Stimulated activated CD4-positive, alpha-beta T cell treated with anti-CD3 and anti-CD28 coated beads, Interleukin-4, amount 100 ng/mL, for 48 hours (primary cell): ENCODE measurements around the gene DUSP7.

ENCODE experiments used
- DNase-seq, 2 donors: peaks; one replicate each; pipeline ENCODE4 v3.0.0-alpha.2; 2020; ENCODE audit warnings: low read depth in 2 of 2

The DUSP7 gene

DNA sequence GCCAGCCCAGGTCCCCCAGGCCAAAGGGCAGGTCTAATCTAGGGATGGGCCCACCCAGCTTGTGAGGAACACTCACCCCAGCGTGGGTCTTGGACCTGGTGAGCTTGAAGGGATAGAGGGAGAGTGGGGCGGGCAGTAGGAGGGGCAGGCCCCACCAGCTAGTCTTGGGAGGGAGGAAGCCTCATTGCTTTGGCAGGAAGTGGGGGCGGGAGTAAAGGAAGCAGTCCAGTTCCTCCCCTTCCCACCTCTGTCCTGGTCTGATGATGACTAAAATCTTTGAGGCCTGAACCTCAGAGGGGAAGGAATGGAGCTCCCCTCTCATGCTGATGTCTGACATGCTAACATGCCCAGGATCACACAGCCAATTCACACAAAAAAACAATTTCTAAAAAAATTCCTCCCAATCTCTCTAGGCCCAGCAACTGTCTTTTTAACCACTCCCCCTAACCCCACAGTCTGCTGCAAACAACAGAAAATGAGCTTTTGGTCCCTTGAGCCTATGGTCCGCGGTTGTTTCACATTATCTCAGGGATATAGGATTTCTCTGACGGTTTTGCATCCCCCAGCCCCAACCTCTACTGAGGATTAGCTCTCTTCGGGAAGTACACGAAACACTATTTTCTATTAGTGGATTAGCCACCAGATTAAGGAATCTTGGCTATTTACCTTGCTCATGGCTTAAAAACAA is 30.7 kb upstream of the DUSP7 start:
- DNase-seq: no peak

DNA sequence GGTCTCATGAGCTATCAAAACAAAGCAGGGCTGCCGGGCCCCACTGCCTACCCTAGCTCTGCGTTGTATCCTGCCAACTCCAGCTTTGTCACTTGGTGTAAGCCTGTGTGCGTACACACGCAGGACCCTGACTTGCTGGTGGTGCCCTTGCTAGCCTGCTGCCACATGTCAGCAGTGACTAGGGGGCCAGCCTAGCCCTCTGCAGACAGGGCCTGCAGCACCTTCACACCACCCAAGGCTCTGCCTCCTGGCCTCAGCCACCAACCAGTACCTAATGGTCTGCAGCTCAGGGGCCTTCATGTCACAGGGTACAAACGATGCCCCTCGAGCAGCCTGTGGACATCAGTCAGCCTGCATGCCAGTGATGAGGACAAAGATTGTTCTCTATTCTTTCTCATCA is 30.1 kb upstream of the DUSP7 start:
- DNase-seq: no peak

DNA sequence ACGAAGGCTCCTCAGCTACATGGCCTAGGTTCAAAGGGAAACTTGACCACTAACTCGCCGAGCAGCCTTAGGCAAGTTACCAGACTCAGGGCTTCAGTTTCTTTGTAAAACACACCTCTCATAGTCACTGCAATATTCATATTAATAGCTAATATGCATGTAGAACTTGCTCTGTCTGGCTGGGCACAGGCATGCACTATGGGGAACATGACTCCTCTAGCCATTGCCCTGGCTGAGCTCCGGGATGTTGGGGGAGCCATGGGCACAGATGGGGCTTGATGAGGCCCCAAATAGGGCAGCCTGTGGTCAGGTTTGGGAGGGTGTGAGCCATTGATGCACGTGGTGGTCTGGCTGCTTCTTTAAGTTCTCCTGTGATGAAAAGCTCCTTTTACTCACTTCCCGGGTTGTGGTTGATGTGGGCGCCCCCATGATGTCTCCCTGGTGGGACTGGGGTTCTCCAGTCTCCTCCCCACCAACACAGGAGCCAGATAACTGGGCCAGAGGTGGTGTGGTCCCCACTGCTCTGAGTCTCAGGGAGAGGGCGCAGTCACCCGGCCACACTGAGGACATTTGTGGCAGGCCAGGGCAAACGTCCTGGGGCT is 29.4 kb upstream of the DUSP7 start:
- DNase-seq: no peak

DNA sequence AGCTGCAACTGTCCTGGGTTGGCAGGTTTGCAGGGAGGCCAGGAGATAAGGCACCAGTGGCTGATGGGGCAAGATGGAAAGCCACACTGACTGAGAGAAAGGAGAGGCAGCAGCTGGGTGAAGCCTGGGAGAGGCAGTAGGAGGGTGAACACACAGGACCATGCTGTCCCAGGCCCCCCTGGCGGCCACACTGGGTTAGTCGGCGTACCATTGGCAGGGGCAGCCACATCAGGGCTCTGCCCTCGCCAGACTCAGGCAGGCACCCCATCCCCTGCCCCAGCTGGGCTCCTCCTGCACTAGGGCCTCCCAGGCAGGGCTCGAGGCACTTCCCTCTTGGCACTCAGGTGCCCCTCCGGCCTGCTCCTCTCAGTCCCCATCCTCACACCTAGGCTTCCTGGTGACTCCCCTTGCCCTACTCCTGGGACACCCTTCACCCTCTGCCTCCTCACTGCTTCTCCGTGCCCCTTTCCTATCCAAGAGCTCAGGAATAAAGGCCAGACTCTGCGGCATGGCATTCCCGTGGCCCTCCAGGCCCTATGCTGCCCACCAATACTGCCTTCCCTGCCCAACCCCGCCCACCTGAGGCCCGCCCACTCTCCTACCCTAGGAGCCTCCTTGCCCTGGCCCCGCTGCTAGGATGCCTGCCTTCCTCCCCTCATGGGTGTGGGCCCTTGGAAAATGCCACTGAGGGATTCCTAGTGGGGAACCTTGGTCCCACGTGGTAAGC is 28.7 kb upstream of the DUSP7 start:
- DNase-seq: no peak

DNA sequence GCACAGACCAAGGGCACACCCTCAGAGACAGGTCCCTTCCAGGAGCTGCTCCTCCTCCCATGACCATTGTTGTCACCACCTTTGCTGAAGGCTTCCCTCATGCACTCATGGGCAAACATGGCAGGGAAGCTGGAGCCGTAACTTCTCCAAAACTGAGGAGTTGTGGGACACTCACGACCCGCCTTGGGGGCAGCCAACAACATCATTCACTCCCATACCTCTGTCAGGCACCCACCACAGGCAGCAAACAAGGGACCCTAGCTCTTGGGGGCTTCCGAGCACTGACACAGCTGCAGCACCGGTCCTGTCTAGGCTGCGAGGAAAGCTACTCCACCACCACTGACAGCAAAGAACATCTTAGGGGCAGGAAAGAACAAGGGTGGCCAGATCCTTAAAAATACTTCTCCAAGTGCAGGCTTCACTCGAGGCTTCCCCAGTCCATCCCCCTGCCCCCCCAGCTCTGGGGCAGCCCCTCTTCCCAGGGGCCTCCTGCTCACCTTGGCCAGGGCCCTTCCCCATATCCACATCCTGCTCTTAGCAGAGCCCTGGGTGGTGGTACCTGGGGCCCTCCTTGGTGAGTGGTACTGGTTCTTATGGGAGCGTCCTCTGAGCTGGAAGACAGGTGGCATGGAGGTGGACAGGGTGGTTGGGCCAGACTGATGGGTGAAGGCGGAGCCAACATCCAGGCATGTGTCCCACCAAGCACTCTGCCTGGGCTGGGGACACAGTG is 28.0 kb upstream of the DUSP7 start:
- no peak for DNase-seq

DNA sequence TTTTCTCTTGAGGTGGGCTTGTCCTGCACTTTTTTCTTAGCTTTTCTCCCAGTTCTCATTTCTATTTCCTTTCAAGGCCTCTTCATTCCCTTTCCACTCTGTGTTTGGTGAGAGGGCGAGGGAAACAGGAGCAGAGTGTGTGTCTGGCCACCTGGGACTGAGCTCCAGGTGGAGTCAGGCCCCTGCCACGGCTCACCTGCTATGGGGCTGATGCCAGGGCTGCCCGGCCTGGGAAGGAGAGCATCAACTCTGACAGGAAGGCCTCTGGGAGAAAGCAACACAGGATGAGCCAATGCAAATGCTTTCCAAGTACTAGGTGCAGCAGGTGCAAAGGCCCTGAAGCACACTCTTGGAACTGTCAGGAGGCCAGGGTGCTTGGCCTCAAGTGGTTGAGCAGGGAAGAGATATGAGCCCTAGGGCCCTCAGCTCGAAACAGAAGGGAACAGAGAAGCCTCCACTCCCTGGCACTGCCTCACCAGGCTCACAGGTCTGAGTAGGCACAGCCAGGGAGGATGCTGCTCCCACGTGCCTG is 27.3 kb upstream of the DUSP7 start:
- no peak for DNase-seq

DNA sequence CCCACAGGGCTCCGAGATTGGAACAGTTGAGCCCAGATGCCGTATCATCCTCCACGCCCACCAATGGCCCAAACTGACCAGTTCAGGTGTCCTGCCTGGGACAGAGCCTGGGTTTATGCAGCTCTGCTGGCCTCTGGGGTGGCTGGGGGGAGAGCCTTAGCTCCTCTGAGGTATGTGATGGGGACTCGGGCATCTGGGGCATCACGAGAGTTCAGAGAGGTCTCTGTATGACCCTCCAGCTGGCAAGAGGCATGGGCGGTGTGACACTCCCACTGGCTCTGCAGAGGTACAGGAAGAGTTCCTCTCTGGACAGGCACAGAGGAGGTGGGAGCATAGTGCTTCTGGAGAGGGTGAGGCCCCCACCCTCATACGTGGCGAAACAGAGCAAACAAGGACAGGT is 26.6 kb upstream of the DUSP7 start:
- DNase-seq: no peak

DNA sequence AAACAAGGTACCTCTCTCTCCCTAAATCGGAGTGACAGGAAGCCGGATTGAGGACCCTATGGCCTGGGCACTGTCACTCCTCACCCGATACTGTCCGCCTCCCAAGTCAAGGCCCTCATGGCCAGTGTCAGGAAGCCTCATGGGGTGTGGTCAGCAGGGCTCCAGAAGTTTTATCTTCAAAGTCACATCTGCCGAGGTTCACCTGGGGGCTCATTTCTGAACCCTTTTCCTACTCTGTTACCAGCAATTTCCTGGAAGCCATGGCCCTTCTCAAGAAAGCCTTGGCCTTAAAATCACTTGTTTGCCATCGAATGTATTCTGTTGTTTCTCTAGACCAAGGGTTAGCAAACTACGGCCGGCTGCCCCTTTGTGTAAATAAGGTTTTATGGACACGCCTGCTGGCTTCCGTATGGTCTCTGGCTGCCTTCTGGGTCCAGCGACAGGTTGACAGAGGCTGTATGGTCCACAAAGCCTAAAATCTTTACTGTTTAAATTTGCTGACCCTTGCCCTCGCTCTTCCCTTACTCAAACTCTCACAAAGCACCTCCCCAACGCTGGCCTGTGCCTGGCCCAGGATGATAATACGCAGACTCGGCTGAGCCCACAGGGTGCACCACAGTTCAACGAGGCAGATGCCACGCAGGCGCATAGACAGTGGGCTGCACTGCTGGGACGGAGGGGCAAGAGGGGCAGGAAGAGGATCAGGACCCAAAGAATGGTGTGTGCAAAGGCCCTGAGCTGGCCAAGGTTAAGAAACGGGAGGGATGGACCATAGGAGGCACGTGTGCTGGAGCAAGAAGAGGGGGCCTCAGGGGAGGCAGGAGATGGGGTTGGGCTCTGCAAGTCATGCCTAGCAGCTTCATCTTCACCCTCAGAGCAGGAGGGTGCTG is 24.7 kb upstream of the DUSP7 start:
- no peak for DNase-seq

DNA sequence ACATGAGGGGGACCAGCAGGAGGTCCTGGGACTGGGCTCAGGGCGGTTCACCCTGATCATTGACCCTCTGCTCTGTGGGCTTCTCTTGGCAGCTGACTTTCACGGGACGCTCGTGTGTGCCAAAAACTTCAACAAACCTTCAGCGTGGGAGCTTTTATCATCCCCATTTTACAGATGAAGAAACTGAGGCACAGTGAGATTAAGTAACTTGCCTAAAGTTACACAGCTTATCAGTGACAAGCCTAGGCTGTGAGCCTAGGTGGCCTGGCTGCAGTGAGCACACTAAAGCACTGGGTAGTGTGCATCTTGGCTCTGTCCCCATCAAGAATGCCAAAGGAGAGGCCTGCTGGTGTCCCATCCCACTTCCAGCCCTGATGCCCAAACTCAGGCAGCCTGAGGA is 23.6 kb upstream of the DUSP7 start:
- DNase-seq: no peak

DNA sequence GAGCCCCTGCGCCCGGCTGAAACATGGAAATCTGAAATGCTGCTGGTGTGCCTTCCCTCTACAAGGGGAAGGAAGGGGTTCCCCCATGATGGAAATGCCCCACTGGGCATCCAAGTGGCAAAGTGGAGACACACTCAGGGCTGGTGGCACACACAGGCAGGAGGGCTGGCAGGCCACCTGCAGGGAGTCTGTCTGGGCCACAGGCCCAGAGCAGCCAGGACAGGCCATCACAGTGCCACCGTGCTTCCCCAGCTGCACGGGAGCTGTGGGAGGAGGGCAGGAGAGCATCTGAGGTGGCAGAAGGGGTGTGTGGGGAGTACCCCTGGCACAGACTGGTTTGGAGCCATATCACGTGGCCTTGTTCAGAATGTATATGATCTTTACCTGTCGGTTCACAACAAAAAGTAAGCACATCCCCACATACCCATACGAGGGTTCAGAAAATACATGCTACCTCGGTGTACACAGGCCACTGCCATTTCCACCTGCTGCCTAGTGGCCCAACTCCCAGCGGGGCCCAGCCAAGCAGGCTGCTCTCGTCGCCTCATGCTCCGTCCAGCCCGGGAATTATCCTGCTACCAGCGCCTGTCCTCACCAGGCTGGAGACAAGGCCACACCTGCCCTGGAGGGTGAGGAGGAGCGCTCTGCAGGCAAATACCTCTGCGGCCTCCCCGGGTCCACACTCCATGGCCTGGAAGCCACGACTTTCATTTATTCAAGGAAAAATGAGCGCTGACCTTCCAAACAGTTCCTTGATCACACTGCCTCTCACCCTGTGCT is 22.6 kb upstream of the DUSP7 start:
- no peak for DNase-seq

DNA sequence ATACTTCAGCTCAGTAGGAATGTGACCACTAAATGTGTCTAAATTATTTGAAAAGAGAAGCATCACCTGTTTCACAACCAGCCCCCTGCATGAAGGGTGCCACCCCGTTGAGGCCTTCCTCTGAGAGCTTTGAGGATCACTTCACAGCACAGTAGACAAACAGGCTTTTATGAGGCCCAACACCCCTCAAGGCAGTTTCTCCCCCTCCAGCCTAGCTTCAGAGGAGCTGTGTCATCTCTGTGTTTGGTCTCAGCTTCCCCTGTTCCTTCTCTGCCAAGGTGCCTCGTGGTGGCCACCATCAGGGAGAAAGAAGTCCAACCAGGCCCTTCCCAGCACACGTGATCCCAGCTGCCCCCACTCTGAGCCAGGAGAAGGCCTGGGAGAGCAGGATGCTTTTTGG is 21.6 kb upstream of the DUSP7 start:
- DNase-seq: no peak

DNA sequence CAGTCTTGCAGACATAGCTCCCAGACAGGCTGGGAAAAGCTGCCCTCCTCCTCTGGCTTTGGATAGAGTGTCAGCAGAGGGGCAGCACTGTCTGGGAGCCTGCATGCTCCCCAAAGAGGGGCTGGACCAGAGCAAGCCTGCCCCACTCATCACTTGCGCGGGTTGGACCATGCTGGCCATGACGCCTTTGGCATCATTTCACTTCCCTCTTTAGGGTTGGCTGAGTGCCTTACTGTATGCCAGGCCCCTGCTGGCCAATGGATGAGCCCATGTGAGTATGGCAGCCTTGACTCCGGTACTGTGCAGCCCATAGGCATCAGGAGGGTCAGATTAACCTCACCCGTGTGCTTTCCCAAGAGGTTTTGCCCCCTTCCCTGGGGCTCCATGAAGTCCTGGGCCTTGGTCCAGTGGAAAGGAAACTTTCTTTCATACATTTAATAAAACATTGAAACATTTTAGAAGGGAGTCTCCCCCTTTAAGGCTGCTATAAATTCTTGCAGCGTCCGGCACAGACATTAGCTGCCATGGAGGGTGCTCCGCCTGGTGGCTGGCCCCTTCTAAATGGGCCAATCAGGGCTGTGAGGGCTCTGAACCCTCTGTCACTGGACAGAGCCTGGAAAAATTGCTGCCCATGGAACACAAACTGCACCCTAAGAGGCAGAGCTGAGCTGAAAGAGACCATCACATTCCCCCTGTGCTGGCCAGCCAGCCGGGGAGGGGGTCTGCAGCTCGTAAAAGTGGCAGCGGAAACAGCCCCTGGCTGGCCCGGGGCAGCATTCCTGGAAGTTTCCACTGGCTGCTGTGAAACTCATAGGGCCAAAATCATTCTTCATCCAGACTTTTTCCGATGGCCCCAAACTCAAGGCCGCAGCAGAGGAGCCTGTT is 20.8 kb upstream of the DUSP7 start:
- DNase-seq: no peak

DNA sequence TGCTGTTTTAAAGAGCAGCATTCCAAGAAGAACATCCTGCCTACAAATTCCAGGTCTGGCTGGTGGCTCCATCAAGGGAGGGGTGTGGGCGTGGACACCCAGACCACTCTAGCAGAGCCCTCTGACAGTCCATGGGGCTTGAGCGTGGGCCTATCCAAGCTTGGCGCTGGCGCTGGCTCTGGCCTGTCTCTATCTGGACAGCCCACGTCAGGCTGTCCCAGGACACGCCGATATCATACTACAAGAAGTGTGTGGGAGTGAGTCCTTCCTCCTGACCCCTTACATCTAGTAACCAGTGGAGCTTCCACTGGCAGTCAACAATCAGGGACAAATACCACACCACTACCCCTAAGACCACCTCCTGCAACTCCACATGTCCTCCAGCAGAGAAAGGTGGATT is 17.1 kb upstream of the DUSP7 start:
- no peak for DNase-seq

DNA sequence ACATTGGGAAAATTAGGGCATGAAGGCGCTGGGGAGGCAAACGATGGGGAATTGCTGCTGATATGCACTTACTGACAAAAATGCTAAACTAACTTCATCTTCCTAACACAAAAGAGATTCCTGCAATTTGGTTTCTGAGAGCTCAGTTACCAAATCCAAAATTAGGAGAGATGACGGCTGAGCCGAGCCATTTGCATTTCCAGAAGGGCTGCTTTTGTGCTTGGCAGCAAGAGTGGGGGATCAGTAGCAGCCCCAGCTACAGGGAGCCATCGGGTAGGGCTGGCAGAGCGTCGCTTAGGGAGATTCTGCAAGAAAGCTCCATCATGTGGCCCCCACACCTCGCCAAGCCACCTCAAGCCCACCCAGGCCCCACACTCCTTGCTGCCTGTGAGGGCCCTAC is 16.1 kb upstream of the DUSP7 start:
- DNase-seq: no peak

DNA sequence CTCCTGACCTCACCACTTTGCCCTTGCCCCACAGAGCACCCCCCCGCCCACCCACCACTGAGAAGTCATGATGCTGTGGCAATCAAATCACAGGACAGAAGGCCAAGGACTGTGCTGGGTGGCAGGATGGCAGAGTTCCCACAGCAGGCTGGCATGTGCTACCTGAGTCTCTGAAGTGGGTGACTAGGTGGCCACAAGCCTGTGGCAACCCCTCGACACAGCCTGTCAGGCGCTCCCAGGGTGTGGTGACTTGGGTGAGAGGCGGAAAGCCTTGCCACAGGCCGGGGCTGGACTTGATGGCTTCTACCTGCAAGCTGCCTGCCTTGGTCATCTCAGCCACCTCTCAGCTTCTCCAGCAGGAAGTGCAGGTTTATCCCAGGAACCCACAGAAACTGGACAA is 15.6 kb upstream of the DUSP7 start:
- no peak for DNase-seq

DNA sequence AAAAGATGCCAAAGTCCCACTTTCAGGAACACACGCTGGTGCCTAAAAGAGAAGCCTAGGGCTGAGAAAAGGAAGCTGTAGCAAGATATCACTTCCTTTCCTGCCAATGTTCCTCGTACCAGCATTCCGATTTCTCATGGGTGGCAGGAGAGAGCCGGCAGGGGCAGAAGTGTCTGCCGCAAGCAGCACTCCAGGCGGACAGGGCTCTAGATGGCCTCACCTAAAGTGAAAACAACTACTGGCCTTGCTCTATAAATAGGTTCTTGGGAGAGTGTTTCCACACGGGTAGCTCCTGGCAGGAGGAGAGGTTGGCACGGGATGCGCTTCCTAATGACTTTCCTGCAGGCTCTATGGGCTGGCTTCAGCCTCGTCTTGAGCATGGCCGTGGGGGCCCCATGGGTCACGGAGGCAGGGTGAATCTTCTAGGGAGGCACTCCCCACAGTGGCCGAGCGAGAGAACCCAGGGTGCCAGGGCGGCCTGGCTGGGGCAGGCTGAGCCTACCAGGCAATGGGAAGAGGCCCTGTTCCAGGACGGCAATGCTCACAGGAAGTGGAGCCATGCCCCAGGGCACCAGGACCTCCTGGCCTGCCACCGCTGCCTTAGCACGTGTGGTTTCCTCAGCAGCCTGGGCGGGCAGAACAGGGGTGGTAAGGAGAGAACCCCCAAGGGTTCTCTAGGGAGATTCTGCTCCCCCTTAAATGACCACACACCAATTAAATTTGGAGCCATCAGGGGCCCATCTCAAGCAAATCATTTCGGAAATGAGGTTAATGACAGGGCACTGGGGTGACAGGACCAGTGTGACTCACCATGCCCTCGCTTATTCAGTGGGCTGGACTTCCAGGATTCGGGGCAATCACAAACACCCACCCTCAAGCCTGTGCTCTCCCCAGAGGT is 14.6 kb upstream of the DUSP7 start:
- DNase-seq: no peak

DNA sequence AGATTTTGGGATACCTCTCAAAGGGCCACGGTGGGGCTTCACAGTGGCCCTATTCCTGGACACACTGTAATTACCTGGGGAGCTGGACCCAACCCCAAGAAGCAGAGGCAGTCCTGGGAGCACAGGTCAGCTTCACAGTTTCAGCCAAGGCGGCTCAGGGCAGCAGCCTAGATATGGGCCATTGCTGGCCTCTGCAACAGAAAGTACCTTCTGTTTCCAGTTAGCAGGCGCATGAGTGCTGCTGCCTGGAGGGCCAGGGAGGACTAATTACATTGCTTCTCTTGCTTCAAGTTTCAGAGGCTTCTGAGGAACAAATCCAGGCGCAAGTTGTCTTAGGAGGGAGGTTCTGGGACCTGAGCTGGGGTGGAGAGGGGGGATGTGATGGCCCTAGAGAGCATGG is 13.5 kb upstream of the DUSP7 start:
- DNase-seq: no peak

DNA sequence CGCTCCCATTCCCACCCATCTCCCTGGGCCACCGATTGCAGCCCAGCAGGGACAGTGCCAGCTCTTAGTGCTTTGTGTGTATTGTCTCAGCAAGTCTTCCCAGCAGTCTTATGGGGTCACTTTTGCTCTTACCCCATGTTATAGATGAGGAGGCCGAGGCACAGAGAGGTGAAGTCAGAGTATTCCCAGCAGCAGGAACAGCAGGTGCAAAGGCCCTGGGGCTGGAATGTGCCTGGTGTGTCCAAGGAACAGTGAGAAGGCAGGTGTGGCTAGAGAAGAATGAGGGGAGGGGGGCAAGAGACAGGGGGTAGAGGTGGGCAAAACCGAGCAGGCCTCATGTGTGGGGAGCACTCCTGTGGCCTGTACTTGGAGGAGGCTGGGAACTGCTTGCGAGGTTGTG is 12.8 kb upstream of the DUSP7 start:
- no peak for DNase-seq

DNA sequence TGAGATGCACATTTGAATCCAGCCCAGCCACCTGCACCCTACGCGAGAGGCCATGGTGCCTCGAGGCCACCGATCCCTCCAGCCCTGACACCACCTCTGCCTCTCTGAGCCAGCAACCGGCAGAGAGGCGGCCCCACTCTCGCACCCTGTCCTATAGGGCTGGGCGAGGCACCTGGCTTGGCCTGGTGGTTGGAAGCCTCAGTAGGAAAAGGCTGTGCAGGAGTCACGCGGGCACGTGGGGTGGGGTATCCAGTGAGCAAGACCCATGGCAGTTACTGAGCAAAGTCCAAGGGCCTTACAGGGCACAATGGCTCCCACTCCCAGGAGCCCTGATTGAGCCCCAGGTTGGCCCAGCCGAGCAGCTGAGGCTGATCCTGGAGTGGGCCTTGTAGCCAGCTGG is 12.4 kb upstream of the DUSP7 start:
- no peak for DNase-seq
